HepG2 (cell line): ENCODE results near the gene MICALL2. TPM values are rescaled to one million over a fixed set of nuclear protein-coding genes. Genes with fewer than 3 reads are reported as not detected.

Experiments used
- BRCA1 ChIP-seq: sonication (generic); formaldehyde crosslinking; IDR thresholded peaks from 2 replicates; pipeline ENCODE4 v1.4.0; 2020; ENCODE audit warnings: missing genetic modification reagents
- CREM ChIP-seq, 2 experiments: sonication (generic) in 1 of 2; formaldehyde crosslinking in 1 of 2; IDR thresholded peaks; 2 replicates each; pipeline versions ENCODE4 v1.4.0 to v1.6.1; 2016 to 2020; ENCODE audit warnings: antibody characterized with exemption in 1 of 2, mild to moderate bottlenecking in 1 of 2, missing genetic modification reagents in 1 of 2
- FOSL1 ChIP-seq: sonication (generic); formaldehyde crosslinking; IDR thresholded peaks from 2 replicates; pipeline ENCODE4 v1.9.0; 2021; ENCODE audit warnings: missing genetic modification reagents, borderline replicate concordance
- FUBP1 ChIP-seq: sonication (generic); formaldehyde crosslinking; IDR thresholded peaks from 2 replicates; pipeline ENCODE4 v1.5.1; 2020; ENCODE audit warnings: missing genetic modification reagents, mild to moderate bottlenecking, borderline replicate concordance
- HES4 ChIP-seq: sonication (generic); formaldehyde crosslinking; IDR thresholded peaks from 2 replicates; pipeline ENCODE4 v1.9.0; 2021; ENCODE audit warnings: mild to moderate bottlenecking, missing genetic modification reagents, borderline replicate concordance
- HMGXB4 ChIP-seq, 2 experiments: sonication (generic) in 1 of 2; formaldehyde crosslinking in 1 of 2; IDR thresholded peaks; 2 replicates each; pipeline versions ENCODE4 v1.4.0 to v1.6.1; 2018 to 2020; ENCODE audit warnings: missing genetic modification reagents in 2 of 2, borderline replicate concordance in 1 of 2, low read depth in 1 of 2, mild to moderate bottlenecking in 1 of 2, missing biosample characterization in 1 of 2
- HNRNPK ChIP-seq: fragments of 200-400 bp; formaldehyde crosslinking; IDR thresholded peaks from 2 replicates; pipeline ENCODE4 v1.6.1; 2018; ENCODE audit warnings: low read length, low read depth, moderate library complexity, mild to moderate bottlenecking; ENCODE audit not compliant: poor library complexity, severe bottlenecking
- JARID2 ChIP-seq: sonication (generic); formaldehyde crosslinking; IDR thresholded peaks from 2 replicates; pipeline ENCODE4 v1.8.1; 2023; ENCODE audit warnings: missing genetic modification reagents, inconsistent platforms; ENCODE audit not compliant: insufficient replicate concordance
- LRRFIP1 ChIP-seq: sonication (generic); formaldehyde crosslinking; conservative IDR thresholded peaks from 2 replicates; pipeline ENCODE4 v1.4.0; 2020; ENCODE audit warnings: missing genetic modification reagents
- MIER2 ChIP-seq: IDR thresholded peaks from 2 replicates; pipeline ENCODE4 v1.6.1; 2016; ENCODE audit warnings: missing biosample characterization, missing genetic modification reagents
- NCOA5 ChIP-seq: sonication (generic); formaldehyde crosslinking; IDR thresholded peaks from 2 replicates; pipeline ENCODE4 v1.4.0; 2020; ENCODE audit warnings: missing genetic modification reagents
- NR0B2 ChIP-seq: sonication (generic); formaldehyde crosslinking; IDR thresholded peaks from 2 replicates; pipeline ENCODE4 v1.4.0; 2020; ENCODE audit warnings: mild to moderate bottlenecking, missing genetic modification reagents
- SMAD3 ChIP-seq: sonication (generic); formaldehyde crosslinking; IDR thresholded peaks from 2 replicates; pipeline ENCODE4 v1.4.0; 2020; ENCODE audit warnings: missing genetic modification reagents
- ZNF44 ChIP-seq: sonication (generic); formaldehyde crosslinking; IDR thresholded peaks from 2 replicates; pipeline ENCODE4 v1.5.1; 2020; ENCODE audit warnings: mild to moderate bottlenecking, missing genetic modification reagents
- ZNF503 ChIP-seq: sonication (generic); formaldehyde crosslinking; IDR thresholded peaks from 2 replicates; pipeline ENCODE4 v1.4.0; 2020; ENCODE audit warnings: missing genetic modification reagents
- ZNF800 ChIP-seq: sonication (generic); formaldehyde crosslinking; IDR thresholded peaks from 2 replicates; pipeline ENCODE4 v1.4.0; 2020; ENCODE audit warnings: missing genetic modification reagents
- ZNF841 ChIP-seq: sonication (generic); formaldehyde crosslinking; IDR thresholded peaks from 2 replicates; pipeline ENCODE4 v1.8.1; 2023; ENCODE audit warnings: missing genetic modification reagents, borderline replicate concordance
- polyA plus RNA-seq, 8 experiments: library from polyadenylated mRNA; depleted of rRNA in 3 of 8; stranded (reverse) in 7 of 8; unstranded in 1 of 8; fragments of >200 nt; fragmentation: Illumina TruSeq in 4 of 8; extraction: Trizol in 4 of 8; gene quantifications; 2 replicates each; pipeline versions ENCODE4 v1.2.1 to v1.2.3, GENCODE V29; 2011 to 2016; ENCODE audit warnings: low read depth in 4 of 8, missing spikeins in 1 of 8, mixed read lengths in 1 of 8; ENCODE audit not compliant: insufficient read depth in 1 of 8
- total RNA-seq, 5 experiments: library from RNA; depleted of rRNA; stranded (reverse); fragments of >200 nt; fragmentation: Illumina TruSeq; extraction: Trizol; gene quantifications; 2 replicates each; pipeline ENCODE4 v1.2.3, GENCODE V29; 2016; ENCODE audit warnings: low read depth in 1 of 5

Gene MICALL2
- total and polyA plus RNA-seq, 2 of the 13 experiments (the other 11 are each of a cell fraction or from before 2014, with no cell fraction given), result 5.8 to 12.4 TPM

- TF ChIP-seq HMGXB4 (CRISPR knock-in tag; IDR thresholded peaks at IDR 0.05; ENCODE audit: borderline replicate concordance in 1 of 2, low read depth in 1 of 2), result no peak
- no peak for TF ChIP-seq ZNF841 (CRISPR knock-in tag)
- TF ChIP-seq NR0B2 (CRISPR knock-in tag), result no peak
- no peak for TF ChIP-seq ZNF800 (CRISPR knock-in tag)
- no peak for TF ChIP-seq FUBP1 (CRISPR knock-in tag)
- no peak for TF ChIP-seq HNRNPK
- TF ChIP-seq ZNF44 (CRISPR knock-in tag), result no peak
- peak; percentile 65; the same call in 1 of the 2 replicates for TF ChIP-seq BRCA1 (CRISPR knock-in tag)
- 0 out of 2 replicates have a peak, but pooled peaks have one; percentile 58 for TF ChIP-seq ZNF503 (CRISPR knock-in tag)
- TF ChIP-seq LRRFIP1, result no peak
- TF ChIP-seq MIER2 (CRISPR knock-in tag), result no peak
- no peak for TF ChIP-seq CREM (IDR thresholded peaks at IDR 0.05)
- TF ChIP-seq CREM (CRISPR knock-in tag; IDR thresholded peaks at IDR 0.05), result no peak
- no peak for TF ChIP-seq FOSL1 (CRISPR knock-in tag)
- no peak for TF ChIP-seq NCOA5 (CRISPR knock-in tag)
- TF ChIP-seq JARID2, result no peak
- TF ChIP-seq SMAD3 (CRISPR knock-in tag), result no peak
- TF ChIP-seq HES4 (CRISPR knock-in tag), result no peak
Observed at GRCh38 chr7:1428941-1429501, 30.2 kb downstream of the MICALL2 start (continued).
